GM20000 (cell line): ENCODE measurements around the gene BACH2.
"Not testable (repeated sequence)": the region's sequence is repeated elsewhere in the genome, so short reads cannot be mapped to it uniquely, and the experiment has no call there.

ENCODE experiments used
- DNase-seq: peaks from one replicate; pipeline ENCODE4 v3.0.0; 2012; ENCODE audit warnings: low spot score
- CTCF ChIP-seq: IDR thresholded peaks from 2 replicates; pipeline ENCODE4 v1.5.1; 2012; ENCODE audit warnings: mild to moderate bottlenecking, control low read depth; ENCODE audit errors: extremely low read depth, missing control alignments

The BACH2 gene

GRCh38 chr6:90168693-90169131 is 127.9 kb downstream of the BACH2 start:
- no peak for DNase-seq
- no peak for TF ChIP-seq CTCF

- TF ChIP-seq CTCF, result no peak
These were observed 128.9 kb downstream of the BACH2 start for GRCh38 chr6:90167514-90168379.

GRCh38 chr6:90166155-90166924 is 130.3 kb downstream of the BACH2 start:
- DNase-seq, result not testable (repeated sequence)

More at GRCh38 chr6:90167514-90168379, 128.9 kb downstream of the BACH2 start:
- DNase-seq, result no peak

GRCh38 chr6:90162648-90163387 is 133.8 kb downstream of the BACH2 start:
- no peak for DNase-seq
- no peak for TF ChIP-seq CTCF

- TF ChIP-seq CTCF, result no peak
- DNase-seq, result no peak
These were observed 136.6 kb downstream of the BACH2 start for GRCh38 chr6:90160013-90160412.

GRCh38 chr6:90159452-90159851 is 137.2 kb downstream of the BACH2 start:
- TF ChIP-seq CTCF, result no peak
- no peak for DNase-seq

GRCh38 chr6:90158936-90159335 is 137.7 kb downstream of the BACH2 start:
- no peak for TF ChIP-seq CTCF
- no peak for DNase-seq
